Mesothelial cell of epicardium (in vitro differentiated cells): ENCODE data around the gene CDC14C. TPM values are rescaled to one million over a fixed set of nuclear protein-coding genes. Genes with fewer than 3 reads are reported as not detected.

Experiments used
- DNase-seq, 2 experiments: peaks; one replicate each; pipeline ENCODE4 v3.0.0; 2021; ENCODE audit warnings: low spot score in 2 of 2; ENCODE audit not compliant: unreplicated experiment in 2 of 2
- H3K27ac Mint-ChIP-seq: 2 replicates; pipeline ENCODE4 v1.8.0; 2021; ENCODE audit warnings: mixed read lengths
- H3K27me3 Mint-ChIP-seq: 2 replicates; pipeline ENCODE4 v1.8.0; 2021; ENCODE audit warnings: low read depth, mixed read lengths
- H3K36me3 Mint-ChIP-seq: 2 replicates; pipeline ENCODE4 v1.8.0; 2021; ENCODE audit warnings: mixed read lengths
- H3K4me1 Mint-ChIP-seq: 2 replicates; pipeline ENCODE4 v1.8.0; 2021; ENCODE audit warnings: mixed read lengths
- H3K4me3 Mint-ChIP-seq: 2 replicates; pipeline ENCODE4 v1.8.0; 2021; ENCODE audit warnings: mild to moderate bottlenecking, moderate library complexity, mixed read lengths
- H3K9me3 Mint-ChIP-seq: 2 replicates; pipeline ENCODE4 v1.8.0; 2021; ENCODE audit warnings: mixed read lengths
- CTCF ChIP-seq: fragments of 200-600 bp; sonication (generic); IDR thresholded peaks from one replicate; pipeline ENCODE4 v1.5.0; 2021; ENCODE audit warnings: antibody characterized with exemption; ENCODE audit not compliant: unreplicated experiment
- total RNA-seq: library from RNA; stranded (reverse); gene quantifications from 3 replicates; pipeline ENCODE4 v1.2.1, GENCODE V29; 2021

CDC14C gene
- total RNA-seq, 1 donor from 2014 or later = 0.07 TPM

GRCh38 chr7:48959676-48960075 lies 35.3 kb downstream of the CDC14C start:
- no peaks in the 10 kb centered on the region for H3K9me3 Mint-ChIP-seq
- no peak overlapping the region for H3K4me3 Mint-ChIP-seq
- no peaks in the 10 kb centered on the region for H3K36me3 Mint-ChIP-seq
- H3K27me3 Mint-ChIP-seq = no peaks in the 10 kb centered on the region
- H3K27ac Mint-ChIP-seq = no peak overlapping the region
- no peak for TF ChIP-seq CTCF
- H3K4me1 Mint-ChIP-seq = peaks cover 36% of the 10 kb centered on the region
- DNase-seq = no peak

- peaks cover 38% of the 10 kb centered on the region for H3K4me1 Mint-ChIP-seq
- no peaks in the 10 kb centered on the region for H3K27me3 Mint-ChIP-seq
- no peak for DNase-seq
- peak overlapping the region; percentile 84 for H3K27ac Mint-ChIP-seq
- no peak overlapping the region for H3K4me3 Mint-ChIP-seq
- no peak for TF ChIP-seq CTCF
- H3K36me3 Mint-ChIP-seq = no peaks in the 10 kb centered on the region
- H3K9me3 Mint-ChIP-seq = no peaks in the 10 kb centered on the region
These were observed 38.6 kb downstream of the CDC14C start for GRCh38 chr7:48962821-48963505.

GRCh38 chr7:48964074-48964473 lies 39.7 kb downstream of the CDC14C start:
- DNase-seq = no peak
- H3K4me1 Mint-ChIP-seq = peaks cover 36% of the 10 kb centered on the region
- peaks cover 2% of the 10 kb centered on the region for H3K9me3 Mint-ChIP-seq

GRCh38 chr7:48971173-48971572 lies 46.8 kb downstream of the CDC14C start:
- no peak for TF ChIP-seq CTCF
- H3K9me3 Mint-ChIP-seq = peaks cover 24% of the 10 kb centered on the region
- DNase-seq = no peak
- H3K27ac Mint-ChIP-seq = no peak overlapping the region
- H3K4me3 Mint-ChIP-seq = no peak overlapping the region
- no peaks in the 10 kb centered on the region for H3K4me1 Mint-ChIP-seq
- H3K36me3 Mint-ChIP-seq = peaks cover 3% of the 10 kb centered on the region
- H3K27me3 Mint-ChIP-seq = peaks cover 10% of the 10 kb centered on the region

More at GRCh38 chr7:48964074-48964473, 39.7 kb downstream of the CDC14C start:
- H3K4me3 Mint-ChIP-seq = no peak overlapping the region
- H3K27me3 Mint-ChIP-seq = no peaks in the 10 kb centered on the region
- H3K36me3 Mint-ChIP-seq = no peaks in the 10 kb centered on the region
- TF ChIP-seq CTCF = no peak
- peak overlapping the region; percentile 23 for H3K27ac Mint-ChIP-seq

- Mint-ChIP-seq H3K27ac (no peak overlapping the region), H3K9me3 (peaks cover 2% of the 10 kb centered on the region), H3K36me3 (no peaks in the 10 kb centered on the region), H3K27me3 (peaks cover 23% of the 10 kb centered on the region), H3K4me3 (no peak overlapping the region), H3K4me1 (no peaks in the 10 kb centered on the region)
- no peak for TF ChIP-seq CTCF
- DNase-seq = no peak
These were observed 51.9 kb downstream of the CDC14C start for GRCh38 chr7:48976253-48976652.
